H1 (cell line): ENCODE results near the gene NUDT12. TPM values are rescaled to one million over a fixed set of nuclear protein-coding genes. Genes with fewer than 3 reads are reported as not detected.
A peak's percentile ranks its signal among the peaks of the same experiment; 100 is the strongest.

Experiments used
- CTCF ChIA-PET: fragments of 300-600 bp; sonication (Branson Sonifier 250); formaldehyde crosslinking; loops from one replicate; lab custom pipeline; 2021; ENCODE audit not compliant: partially characterized antibody; lab: Charles Lee
- POLR2A ChIA-PET: fragments of 300-600 bp; sonication (Branson Sonifier 250); formaldehyde crosslinking; loops from one replicate; lab custom pipeline; 2021; ENCODE audit warnings: inconsistent platforms; ENCODE audit not compliant: partially characterized antibody; lab: Charles Lee
- DNase-seq, 2 experiments: peaks; one replicate each; pipeline versions ENCODE4 v3.0.0 to v3.0.0-alpha.2; 2010 to 2022; ENCODE audit warnings: low spot score in 2 of 2, low read depth in 1 of 2, mixed read lengths in 1 of 2
- FAIRE-seq: peaks from 2 replicates; lab custom pipeline; 2011; peaks lifted over from hg19 to GRCh38; lab: Jason Lieb, UNC
- H2AFZ ChIP-seq: 2 replicates; pipeline ENCODE4 v1.8.1; 2012; ENCODE audit warnings: low read length, inconsistent platforms
- H2AK5ac ChIP-seq: 2 replicates; pipeline ENCODE4 v1.6.1; 2013; ENCODE audit warnings: low read depth, low read length
- H2BK120ac ChIP-seq: replicated peaks from 2 replicates; pipeline ENCODE3; 2013; ENCODE audit warnings: low read depth, low read length, inconsistent platforms
- H2BK12ac ChIP-seq: 2 replicates; pipeline ENCODE4 v1.6.1; 2013; ENCODE audit warnings: low read depth, low read length
- H2BK15ac ChIP-seq: 2 replicates; pipeline ENCODE4 v1.6.1; 2013; ENCODE audit warnings: low read length
- H2BK20ac ChIP-seq: 2 replicates; pipeline ENCODE4 v1.6.1; 2013; ENCODE audit warnings: low read length
- H2BK5ac ChIP-seq: 2 replicates; pipeline ENCODE4 v1.6.1; 2013; ENCODE audit warnings: low read depth, low read length
- H3K14ac ChIP-seq: 2 replicates; pipeline ENCODE4 v1.6.1; 2013; ENCODE audit warnings: inconsistent platforms; ENCODE audit not compliant: insufficient read length
- H3K18ac ChIP-seq: 2 replicates; pipeline ENCODE4 v1.6.1; 2013; ENCODE audit warnings: low read length; ENCODE audit errors: extremely low read depth
- H3K23ac ChIP-seq: 2 replicates; pipeline ENCODE4 v1.6.1; 2013; ENCODE audit warnings: inconsistent platforms; ENCODE audit not compliant: insufficient read length
- H3K23me2 ChIP-seq: 2 replicates; pipeline ENCODE4 v1.6.1; 2013; ENCODE audit warnings: low read depth, low read length
- H3K27ac ChIP-seq: 2 replicates; pipeline ENCODE4 v1.6.1; 2011; ENCODE audit warnings: low read depth, low read length, inconsistent platforms
- H3K27me3 ChIP-seq, 4 experiments: replicated peaks in 1 of 4; 1 replicate in 1 of 4; 2 replicates in 3 of 4; pipeline versions ENCODE4 v1.6.1 to v1.8.1; 2011 to 2013; ENCODE audit warnings: low read length in 3 of 4, mild to moderate bottlenecking in 3 of 4, inconsistent platforms in 2 of 4, mixed read lengths in 2 of 4, moderate library complexity in 1 of 4; ENCODE audit not compliant: control insufficient read depth in 3 of 4, insufficient read depth in 3 of 4; ENCODE audit errors: extremely low read depth in 1 of 4
- H3K36me3 ChIP-seq, 4 experiments: 2 replicates each; pipeline versions ENCODE4 v1.6.1 to v1.8.1; 2011 to 2013; ENCODE audit warnings: mild to moderate bottlenecking in 4 of 4, low read length in 3 of 4, moderate library complexity in 2 of 4, control low read depth in 1 of 4, inconsistent platforms in 1 of 4; ENCODE audit not compliant: insufficient read depth in 4 of 4, control insufficient read depth in 2 of 4
- H3K4ac ChIP-seq: replicated peaks from 2 replicates; pipeline ENCODE3; 2013; ENCODE audit warnings: low read length, low read depth, mixed read lengths, inconsistent platforms; ENCODE audit not compliant: insufficient read length
- H3K4me1 ChIP-seq, 4 experiments: replicated peaks in 1 of 4; 1 replicate in 1 of 4; 2 replicates in 3 of 4; pipeline versions ENCODE4 v1.6.1 to v1.8.1; 2011 to 2013; ENCODE audit warnings: low read length in 3 of 4, inconsistent platforms in 2 of 4, mixed read lengths in 1 of 4; ENCODE audit not compliant: insufficient read depth in 4 of 4, control insufficient read depth in 3 of 4
- H3K4me2 ChIP-seq, 2 experiments: 2 replicates each; pipeline versions ENCODE4 v1.6.1 to v1.8.1; 2011 to 2013; ENCODE audit warnings: low read depth in 2 of 2, low read length in 2 of 2, control low read depth in 1 of 2, inconsistent platforms in 1 of 2, mild to moderate bottlenecking in 1 of 2; ENCODE audit not compliant: insufficient read depth in 1 of 2
- H3K4me3 ChIP-seq, 4 experiments: fragments of 200-600, 300-600 bp in 1 of 4; sonication (generic), shearing (Covaris generic), sonication (Bioruptor Twin) in 1 of 4; 2 replicates each; pipeline versions ENCODE4 v1.5.1 to v1.8.1; 2011 to 2016; ENCODE audit warnings: low read length in 4 of 4, low read depth in 3 of 4, control low read depth in 2 of 4, inconsistent platforms in 2 of 4, mild to moderate bottlenecking in 2 of 4, mixed read lengths in 1 of 4, moderate library complexity in 1 of 4; ENCODE audit not compliant: insufficient read depth in 2 of 4; ENCODE audit errors: extremely low read depth in 1 of 4
- H3K56ac ChIP-seq: replicated peaks from 2 replicates; pipeline ENCODE3; 2013; ENCODE audit warnings: low read depth, mild to moderate bottlenecking, mixed read lengths, low read length, inconsistent platforms; ENCODE audit not compliant: insufficient read length
- H3K79me1 ChIP-seq: 2 replicates; pipeline ENCODE4 v1.6.1; 2013; ENCODE audit warnings: low read depth, low read length, control low read depth
- H3K79me2 ChIP-seq, 2 experiments: 2 replicates each; pipeline versions ENCODE4 v1.6.1 to v1.8.1; 2012 to 2013; ENCODE audit warnings: low read length in 2 of 2, mild to moderate bottlenecking in 2 of 2, inconsistent platforms in 1 of 2; ENCODE audit not compliant: insufficient read depth in 2 of 2, control insufficient read depth in 1 of 2
- H3K9ac ChIP-seq, 4 experiments: replicated peaks in 1 of 4; 1 replicate in 1 of 4; 2 replicates in 3 of 4; pipeline versions ENCODE4 v1.6.1 to v1.8.1; 2011 to 2013; ENCODE audit warnings: low read depth in 3 of 4, low read length in 3 of 4, control low read depth in 2 of 4, mild to moderate bottlenecking in 2 of 4, moderate library complexity in 2 of 4, inconsistent platforms in 1 of 4; ENCODE audit errors: extremely low read depth in 1 of 4
- H3K9me3 ChIP-seq, 2 experiments: 2 replicates each; pipeline versions ENCODE4 v1.6.1 to v1.8.1; 2012 to 2013; ENCODE audit warnings: mild to moderate bottlenecking in 2 of 2, moderate library complexity in 2 of 2, control low read depth in 1 of 2, inconsistent platforms in 1 of 2, low read depth in 1 of 2, low read length in 1 of 2, mixed read lengths in 1 of 2; ENCODE audit not compliant: insufficient read depth in 2 of 2
- H4K20me1 ChIP-seq, 2 experiments: replicated peaks in 1 of 2; 2 replicates each; pipeline versions ENCODE3 to v1.8.1; 2011 to 2013; ENCODE audit warnings: inconsistent platforms in 2 of 2, low read length in 2 of 2, mild to moderate bottlenecking in 1 of 2; ENCODE audit not compliant: insufficient read depth in 2 of 2, control insufficient read depth in 1 of 2
- H4K5ac ChIP-seq: 2 replicates; pipeline ENCODE4 v1.6.1; 2013; ENCODE audit warnings: low read length, low read depth, mixed read lengths, inconsistent platforms; ENCODE audit not compliant: insufficient read length
- H4K8ac ChIP-seq: 2 replicates; pipeline ENCODE4 v1.8.0; 2013; ENCODE audit warnings: mild to moderate bottlenecking, moderate library complexity, low read length, inconsistent platforms; ENCODE audit not compliant: insufficient read depth; ENCODE audit errors: extremely low read depth
- H4K91ac ChIP-seq: replicated peaks from 2 replicates; pipeline ENCODE3; 2013; ENCODE audit warnings: low read length, mixed read lengths, inconsistent platforms; ENCODE audit not compliant: insufficient read length
- ASH2L ChIP-seq: fragments of 200-600, 300-600 bp; sonication (generic); IDR thresholded peaks from one replicate; pipeline ENCODE4 v1.7.1; 2017; ENCODE audit warnings: low read length
- GABPA ChIP-seq: IDR thresholded peaks from 2 replicates; pipeline ENCODE4 v1.6.1; 2011; ENCODE audit warnings: mild to moderate bottlenecking, low read length, moderate library complexity, borderline replicate concordance; ENCODE audit not compliant: insufficient read depth
- SRF ChIP-seq: IDR thresholded peaks from 2 replicates; pipeline ENCODE4 v1.6.1; 2011; ENCODE audit warnings: mild to moderate bottlenecking, low read depth, low read length, moderate library complexity
- WGBS, 2 experiments: shearing (Covaris generic) in 1 of 2; methylation state at CpG; one replicate each; pipeline versions ENCODE4 v1.1.6 to v1.1.7; 2013 to 2015; ENCODE audit warnings: low lambda C conversion rate in 2 of 2, mixed read lengths in 2 of 2, inconsistent platforms in 1 of 2, low coverage in 1 of 2, missing lambda C conversion rate in 1 of 2; ENCODE audit not compliant: insufficient replicate concordance in 2 of 2, insufficient coverage in 1 of 2, insufficient read length in 1 of 2; ENCODE audit errors: extremely low coverage in 1 of 2, missing lambda C conversion rate in 1 of 2; 5-methylcytosine and 5-hydroxymethylcytosine counted together
- polyA plus RNA-seq, 7 experiments: library from polyadenylated mRNA; depleted of rRNA in 3 of 7; stranded (reverse) in 5 of 7; unstranded in 2 of 7; fragments of >200 nt in 5 of 7; fragments of 200-250 nt in 2 of 7; gene quantifications; 1 replicate in 5 of 7; 2 replicates in 1 of 7; 4 replicates in 1 of 7; pipeline versions ENCODE4 v1.2.1 to v1.2.3, GENCODE V29; 2011 to 2013; ENCODE audit warnings: missing spikeins in 2 of 7, mixed read lengths in 2 of 7
- total RNA-seq: library from RNA; stranded (reverse); fragmentation: NEBNext Ultra II Directional; extraction: Animal tissue kit (Norgen Biotek cat#: 25700); gene quantifications from 2 replicates; pipeline ENCODE4 v1.2.1, GENCODE V29; 2021

NUDT12 gene
- total and polyA plus RNA-seq, 2 of the 8 experiments (the other 6 are each of a cell fraction or from before 2014, with no cell fraction given) = 3.6 to 12.5 TPM

- WGBS, 2 experiments = 92% methylated on average over 4 of the region's 4 CpGs; no CpG with 5 or more reads in 1 of the 2 experiments
- POLR2A ChIA-PET = no interaction called here
- CTCF ChIA-PET = interaction anchor here (0.7 to 0.8 kb wide), 2 partner anchors 21 to 430 kb away, joined by 3 to 4 read pairs; no protein-coding TSS in a partner anchor
Measured at GRCh38 chr5:103565719-103566118, 3.1 kb upstream of the NUDT12 start.

More at GRCh38 chr5:103565719-103566118, 3.1 kb upstream of the NUDT12 start:
- Histone ChIP-seq H4K91ac (no peak overlapping the region), H3K9ac (no peak overlapping the region), H3K27me3 (no peaks in the 10 kb centered on the region), H3K36me3 (no peaks in the 10 kb centered on the region), H3K4me3 (no peak overlapping the region), H3K9me3 (no peaks in the 10 kb centered on the region), H3K18ac (no peak overlapping the region), H3K4ac (no peak overlapping the region), H2AK5ac (no peak overlapping the region), H3K56ac (no peak overlapping the region), H3K23me2 (no peaks in the 10 kb centered on the region), H3K14ac (no peak overlapping the region), H2BK5ac (no peak overlapping the region), H2BK20ac (no peak overlapping the region), H3K27ac (no peak overlapping the region), H2AFZ (peak overlapping the region; percentile 59; the same call in 1 of the 2 replicates), H4K8ac (no peak overlapping the region), H4K20me1 (no peaks in the 10 kb centered on the region), H3K23ac (no peak overlapping the region), H3K79me1 (no peaks in the 10 kb centered on the region; the same call in 1 of the 2 replicates), H3K79me2 (peaks cover 0 to 9% of the 10 kb centered on the region in 2 experiments; a peak in 1 of 4 replicates), H2BK15ac (no peak overlapping the region), H2BK120ac (no peak overlapping the region), H4K5ac (no peak overlapping the region), H3K4me1 (peaks cover 0 to 5% (median 3%) of the 10 kb centered on the region in 4 experiments; a peak in 4 of 7 replicates), H2BK12ac (no peak overlapping the region), H3K4me2 (no peak overlapping the region)
- no peak for DNase-seq
- no peak for FAIRE-seq
- TF ChIP-seq SRF (no peak), GABPA (no peak), ASH2L (no peak)
